Lung microvascular endothelial cell (primary cell): ENCODE results near the gene PTX4. TPM values are rescaled to one million over a fixed set of nuclear protein-coding genes. Genes with fewer than 3 reads are reported as not detected.

ENCODE experiments used
- DNase-seq, 2 donors: peaks; one replicate each; pipeline versions ENCODE4 v3.0.0 to v3.0.0-alpha.2; 2010; ENCODE audit warnings: low read depth in 2 of 2
- total RNA-seq: library from RNA; depleted of rRNA; stranded (reverse); fragments of >200 nt; gene quantifications from 2 replicates; pipeline ENCODE4 v1.2.1, GENCODE V29; 2014

The PTX4 gene
- total RNA-seq, 1 donor from 2014 or later, result not detected

- no peak for DNase-seq
Measured at GRCh38 chr16:1525871-1526607, 37.3 kb upstream of the PTX4 start.

GRCh38 chr16:1524366-1524765, 35.6 kb upstream of the PTX4 start:
- DNase-seq, result no peak

GRCh38 chr16:1523581-1524245, 35.0 kb upstream of the PTX4 start:
- no peak for DNase-seq

GRCh38 chr16:1520461-1520860, 31.7 kb upstream of the PTX4 start:
- no peak for DNase-seq

GRCh38 chr16:1519831-1520230, 31.1 kb upstream of the PTX4 start:
- DNase-seq, result no peak

GRCh38 chr16:1518626-1519135, 29.9 kb upstream of the PTX4 start:
- DNase-seq, result no peak

- DNase-seq, result no peak
Measured at GRCh38 chr16:1514507-1514906, 25.8 kb upstream of the PTX4 start.

GRCh38 chr16:1512774-1513173, 24.0 kb upstream of the PTX4 start:
- DNase-seq, result peak; percentile 39 to 73

GRCh38 chr16:1511662-1512569, 23.2 kb upstream of the PTX4 start:
- DNase-seq, result peak; percentile 39 to 52

- no peak for DNase-seq
Measured at GRCh38 chr16:1510941-1511351, 22.2 kb upstream of the PTX4 start.

- DNase-seq, result no peak
Measured at GRCh38 chr16:1510272-1510671, 21.5 kb upstream of the PTX4 start.

- peak; percentile 55 to 58 for DNase-seq
Measured at GRCh38 chr16:1509307-1510221, 20.8 kb upstream of the PTX4 start.

- DNase-seq, result no peak
Measured at GRCh38 chr16:1508494-1509187, 19.9 kb upstream of the PTX4 start.

- no peak for DNase-seq
Measured at GRCh38 chr16:1506494-1507213, 17.9 kb upstream of the PTX4 start.

GRCh38 chr16:1505912-1506311, 17.2 kb upstream of the PTX4 start:
- DNase-seq, result no peak

- DNase-seq, result no peak
Measured at GRCh38 chr16:1505073-1505844, 16.5 kb upstream of the PTX4 start.

- no peak for DNase-seq
Measured at GRCh38 chr16:1503110-1503955, 14.6 kb upstream of the PTX4 start.
